ENCODE results near the gene SRCIN1. TPM values are rescaled to one million over a fixed set of nuclear protein-coding genes. Genes with fewer than 3 reads are reported as not detected.

SRCIN1 gene
- total RNA-seq, 1 donor from 2014 or later, result 2.0 TPM

DNA sequence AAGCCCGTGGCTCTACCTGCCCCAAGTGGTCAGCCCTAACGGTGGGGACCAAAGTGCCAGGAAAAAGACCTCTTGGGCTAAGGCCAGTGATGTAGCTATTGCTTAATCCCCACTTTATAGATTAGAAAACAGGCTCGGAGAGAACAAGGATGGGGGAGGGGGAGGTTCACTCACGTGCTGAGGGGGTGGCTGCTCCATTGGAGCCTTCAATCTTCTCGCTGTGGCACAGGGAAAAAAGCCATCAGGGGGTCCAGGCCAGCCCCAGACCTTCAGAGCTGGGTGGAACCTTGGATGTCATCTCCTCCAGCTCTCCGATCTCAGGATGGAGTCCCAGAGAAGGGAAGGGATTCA lies 45.9 kb downstream of the SRCIN1 start:
- Histone ChIP-seq H3K9me3 (replicated peaks) (no peaks in the 10 kb centered on the region), H3K27me3 (ENCODE audit: low read depth) (peaks cover 75% of the 10 kb centered on the region), H3K36me3 (no peaks in the 10 kb centered on the region), H3K4me3 (peak overlapping the region; percentile 65), H3K4me1 (peaks cover 39% of the 10 kb centered on the region), H3K27ac (replicated peaks) (no peak overlapping the region)
- DNase-seq, result no peak
- intact Hi-C loops (cut with micrococcal nuclease), result loop anchor here (5.0 kb wide), 1 partner anchor 107 kb away; no protein-coding TSS in a partner anchor
- TF ChIP-seq, protein P1, sequence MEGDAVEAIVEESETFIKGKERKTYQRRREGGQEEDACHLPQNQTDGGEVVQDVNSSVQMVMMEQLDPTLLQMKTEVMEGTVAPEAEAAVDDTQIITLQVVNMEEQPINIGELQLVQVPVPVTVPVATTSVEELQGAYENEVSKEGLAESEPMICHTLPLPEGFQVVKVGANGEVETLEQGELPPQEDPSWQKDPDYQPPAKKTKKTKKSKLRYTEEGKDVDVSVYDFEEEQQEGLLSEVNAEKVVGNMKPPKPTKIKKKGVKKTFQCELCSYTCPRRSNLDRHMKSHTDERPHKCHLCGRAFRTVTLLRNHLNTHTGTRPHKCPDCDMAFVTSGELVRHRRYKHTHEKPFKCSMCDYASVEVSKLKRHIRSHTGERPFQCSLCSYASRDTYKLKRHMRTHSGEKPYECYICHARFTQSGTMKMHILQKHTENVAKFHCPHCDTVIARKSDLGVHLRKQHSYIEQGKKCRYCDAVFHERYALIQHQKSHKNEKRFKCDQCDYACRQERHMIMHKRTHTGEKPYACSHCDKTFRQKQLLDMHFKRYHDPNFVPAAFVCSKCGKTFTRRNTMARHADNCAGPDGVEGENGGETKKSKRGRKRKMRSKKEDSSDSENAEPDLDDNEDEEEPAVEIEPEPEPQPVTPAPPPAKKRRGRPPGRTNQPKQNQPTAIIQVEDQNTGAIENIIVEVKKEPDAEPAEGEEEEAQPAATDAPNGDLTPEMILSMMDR (IDR thresholded peaks at IDR 0.05; ENCODE audit: borderline replicate concordance), result no peak

DNA sequence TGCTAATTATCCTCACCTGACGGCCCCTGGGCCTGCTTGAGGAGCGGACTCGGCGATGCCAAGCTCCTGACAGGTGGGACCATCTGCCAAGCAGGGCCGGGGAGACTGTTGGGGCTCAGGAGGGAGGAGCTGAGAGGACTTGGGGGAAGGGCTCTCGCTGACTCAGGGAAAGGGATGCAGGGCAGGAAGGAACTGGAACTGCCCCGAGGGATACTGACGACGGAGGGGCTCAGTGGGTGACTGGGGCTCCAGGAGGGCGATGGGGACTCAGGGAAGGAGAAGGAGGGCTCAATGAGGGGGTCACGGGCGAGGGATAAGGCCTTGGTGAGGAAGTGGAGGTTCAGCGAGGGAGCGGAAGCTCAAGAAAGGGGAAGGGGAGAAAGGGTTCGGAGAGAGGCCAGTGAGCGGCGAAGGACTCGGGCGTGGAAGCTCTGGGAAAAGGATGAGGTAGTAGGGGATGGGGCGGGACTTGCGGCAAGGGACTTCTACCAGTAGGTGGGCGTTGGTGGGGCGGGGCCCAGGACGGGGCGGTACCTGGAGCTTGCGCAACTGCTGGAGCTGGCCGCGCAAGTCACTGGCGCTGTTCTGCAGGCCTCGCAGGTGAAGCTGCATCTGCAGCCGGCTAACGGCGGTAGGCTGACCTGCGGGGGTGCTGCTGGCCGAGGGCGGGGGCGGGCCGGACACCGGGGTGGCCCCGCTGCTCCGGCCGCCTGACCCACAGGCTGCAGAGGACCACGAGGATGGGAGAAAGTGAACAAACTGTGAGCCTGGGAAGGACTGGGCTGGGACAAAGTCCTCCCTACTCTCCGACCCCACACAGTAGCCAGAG lies 46.5 kb downstream of the SRCIN1 start:
- no peak overlapping the region for H3K27ac ChIP-seq (replicated peaks)
- H3K36me3 ChIP-seq, result no peaks in the 10 kb centered on the region
- intact Hi-C loops (cut with micrococcal nuclease), result loop anchor here (5.0 kb wide), 1 partner anchor 108 kb away; no protein-coding TSS in a partner anchor
- H3K9me3 ChIP-seq (replicated peaks), result no peaks in the 10 kb centered on the region
- peak overlapping the region; percentile 65 for H3K4me3 ChIP-seq
- DNase-seq, result peak; percentile 76
- H3K4me1 ChIP-seq, result peaks cover 39% of the 10 kb centered on the region
- TF ChIP-seq, protein P1 (IDR thresholded peaks at IDR 0.05; ENCODE audit: borderline replicate concordance), result no peak
- H3K27me3 ChIP-seq (ENCODE audit: low read depth), result peaks cover 71% of the 10 kb centered on the region

DNA sequence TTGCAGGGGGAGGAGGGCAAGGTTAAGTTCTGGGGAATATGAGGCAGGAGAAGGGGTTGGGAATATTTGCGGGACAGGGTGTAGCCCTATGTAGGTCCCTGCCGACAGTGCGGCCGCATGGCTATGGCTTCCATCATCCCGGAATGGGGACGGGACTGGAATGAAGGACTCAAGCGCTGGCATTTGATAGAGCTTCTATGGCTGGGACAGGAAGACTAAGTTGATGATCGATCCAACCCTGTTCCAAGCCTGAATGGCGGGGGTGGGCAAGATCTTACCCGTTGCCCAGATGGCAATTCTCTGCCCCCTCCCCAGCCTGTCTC lies 47.1 kb downstream of the SRCIN1 start:
- Histone ChIP-seq H3K27ac (replicated peaks) (no peak overlapping the region), H3K27me3 (ENCODE audit: low read depth) (peaks cover 71% of the 10 kb centered on the region)

DNA sequence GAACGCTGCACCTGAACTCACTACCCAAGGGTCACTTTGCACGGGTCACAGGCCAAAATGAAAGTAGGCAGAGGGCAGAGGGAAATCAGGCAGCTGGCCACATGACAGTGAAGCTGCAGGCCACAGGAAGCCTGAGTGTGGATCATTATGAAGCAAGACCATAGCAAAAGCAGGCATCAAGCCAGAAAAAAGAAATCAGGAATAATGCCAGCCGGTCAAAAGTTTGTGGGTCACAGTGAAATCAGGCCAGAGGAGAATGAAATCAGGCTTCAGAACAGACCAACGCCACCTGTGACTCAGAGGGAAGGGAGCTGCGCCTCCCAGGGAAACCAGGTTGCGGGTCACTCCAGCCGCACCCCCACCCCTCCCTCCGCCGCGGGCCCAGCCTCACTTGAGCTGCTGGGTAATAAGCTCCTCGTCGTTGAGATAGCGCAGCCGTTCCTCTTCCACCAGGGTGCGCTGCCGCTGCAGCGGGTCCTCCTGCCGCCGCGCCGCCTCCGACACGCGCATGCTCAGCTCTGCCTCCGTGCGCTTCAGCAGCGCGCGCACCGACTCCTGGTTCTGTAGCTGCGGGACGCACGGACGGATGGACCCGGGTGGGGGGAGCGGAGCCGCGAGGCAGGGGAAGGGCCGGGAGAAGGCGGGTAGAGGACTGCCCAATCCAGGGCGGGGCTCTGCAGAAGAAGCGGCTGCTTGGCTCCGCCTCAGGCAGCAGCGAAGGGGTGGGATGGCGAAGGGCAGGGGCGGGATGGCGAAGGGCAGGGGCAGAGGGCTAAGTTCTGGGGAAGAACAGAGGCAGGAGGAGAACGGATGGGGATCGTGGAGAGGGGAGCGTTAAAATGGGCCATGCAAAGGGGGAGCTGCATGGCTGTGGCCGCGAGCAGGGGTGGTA lies 47.7 kb downstream of the SRCIN1 start:
- peak; percentile 90 for DNase-seq
- Histone ChIP-seq H3K27ac (replicated peaks) (peak overlapping the region; percentile 30), H3K4me3 (peak overlapping the region; percentile 65), H3K27me3 (ENCODE audit: low read depth) (peaks cover 71% of the 10 kb centered on the region), H3K9me3 (replicated peaks) (no peaks in the 10 kb centered on the region), H3K36me3 (no peaks in the 10 kb centered on the region), H3K4me1 (peaks cover 33% of the 10 kb centered on the region)
- TF ChIP-seq, protein P1 (IDR thresholded peaks at IDR 0.05; ENCODE audit: borderline replicate concordance), result peak; percentile 94
- intact Hi-C loops (cut with micrococcal nuclease), result loop anchor here (5.0 kb wide), 1 partner anchor 109 kb away; no protein-coding TSS in a partner anchor

More for the DNA sequence above, 47.1 kb downstream of the SRCIN1 start:
- DNase-seq, result no peak
- Histone ChIP-seq H3K4me3 (peak overlapping the region; percentile 65), H3K4me1 (peaks cover 39% of the 10 kb centered on the region), H3K36me3 (no peaks in the 10 kb centered on the region), H3K9me3 (replicated peaks) (no peaks in the 10 kb centered on the region)
- TF ChIP-seq, protein P1 (IDR thresholded peaks at IDR 0.05; ENCODE audit: borderline replicate concordance), result no peak
- intact Hi-C loops (cut with micrococcal nuclease), result loop anchor here (5.0 kb wide), 1 partner anchor 109 kb away; no protein-coding TSS in a partner anchor

DNA sequence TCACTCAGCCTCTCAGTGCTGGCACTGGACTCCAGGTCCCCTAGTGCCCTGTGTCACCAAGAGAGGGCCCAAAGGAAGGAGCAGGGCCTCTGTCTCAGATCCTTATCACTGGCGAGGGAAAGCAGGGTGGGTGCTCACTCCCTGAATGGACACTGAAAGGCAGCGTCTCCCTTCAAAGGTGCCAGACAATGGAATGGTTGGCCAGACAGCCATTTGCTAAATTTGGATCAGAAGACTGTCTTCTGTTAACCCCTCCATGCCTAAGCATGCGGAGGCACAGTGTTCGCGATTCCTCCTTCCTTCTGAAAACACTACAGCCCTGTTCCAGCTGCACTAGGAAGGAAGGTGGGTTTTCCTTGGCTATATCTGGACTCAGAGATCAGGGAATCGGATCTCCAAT lies 48.4 kb downstream of the SRCIN1 start:
- Histone ChIP-seq H3K27ac (replicated peaks) (peak overlapping the region; percentile 30), H3K36me3 (no peaks in the 10 kb centered on the region), H3K4me1 (peaks cover 32% of the 10 kb centered on the region), H3K4me3 (peak overlapping the region; percentile 65), H3K9me3 (replicated peaks) (no peaks in the 10 kb centered on the region), H3K27me3 (ENCODE audit: low read depth) (peaks cover 70% of the 10 kb centered on the region)
- TF ChIP-seq, protein P1 (IDR thresholded peaks at IDR 0.05; ENCODE audit: borderline replicate concordance), result no peak
- no peak for DNase-seq
- intact Hi-C loops (cut with micrococcal nuclease), result loop anchor here (5.0 kb wide), 1 partner anchor 110 kb away; no protein-coding TSS in a partner anchor

Data from left ventricle myocardium inferior (tissue), 1 donor.